GM12891 (cell line): ENCODE measurements around the gene NECTIN1.

ENCODE experiments used
- POLR2A ChIP-seq: IDR thresholded peaks from 2 replicates; pipeline ENCODE4 v1.6.1; 2011; ENCODE audit warnings: low read depth, low read length, control low read depth
- POLR2AphosphoS5 ChIP-seq: IDR thresholded peaks from 2 replicates; pipeline ENCODE4 v1.6.1; 2011; ENCODE audit warnings: low read depth, low read length, control low read depth
- SPI1 ChIP-seq: IDR thresholded peaks from 2 replicates; pipeline ENCODE4 v1.6.1; 2011; ENCODE audit warnings: low read depth, low read length, control low read depth

DNA sequence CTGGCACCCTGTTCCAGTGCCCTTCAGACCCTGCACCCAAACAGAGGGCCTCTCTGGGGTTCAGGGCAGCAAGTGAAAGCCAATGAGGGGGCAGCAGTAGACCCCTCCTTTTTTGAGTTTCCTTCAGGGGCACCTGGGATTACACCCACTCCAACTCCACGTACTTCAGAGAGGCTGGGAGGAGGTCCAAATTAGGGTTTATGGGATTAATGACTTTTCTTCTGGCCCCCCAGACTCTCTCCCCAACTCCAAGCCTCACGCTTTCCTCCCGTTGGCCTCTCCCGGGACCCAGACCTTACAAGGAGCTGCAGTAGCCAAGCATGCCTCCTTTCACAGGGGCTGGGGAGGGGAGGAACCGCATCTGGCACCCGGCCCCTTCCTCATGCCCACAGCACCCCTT is 101.7 kb downstream of the NECTIN1 start:
- TF ChIP-seq POLR2AphosphoS5 (no peak), POLR2A (no peak), SPI1 (no peak)
